HG03469 (cell line): ENCODE measurements around the gene SEMA3E.

Experiments
- ATAC-seq: cut with Tn5 transposase; IDR thresholded peaks from one replicate; pipeline ENCODE4 v1.9.1; 2021; ENCODE audit warnings: mild to moderate bottlenecking, moderate library complexity, moderate number of reproducible peaks; ENCODE audit not compliant: unreplicated experiment

Gene SEMA3E

GRCh38 chr7:83366629-83367028, 282.3 kb downstream of the SEMA3E start:
- no peak for ATAC-seq

DNA sequence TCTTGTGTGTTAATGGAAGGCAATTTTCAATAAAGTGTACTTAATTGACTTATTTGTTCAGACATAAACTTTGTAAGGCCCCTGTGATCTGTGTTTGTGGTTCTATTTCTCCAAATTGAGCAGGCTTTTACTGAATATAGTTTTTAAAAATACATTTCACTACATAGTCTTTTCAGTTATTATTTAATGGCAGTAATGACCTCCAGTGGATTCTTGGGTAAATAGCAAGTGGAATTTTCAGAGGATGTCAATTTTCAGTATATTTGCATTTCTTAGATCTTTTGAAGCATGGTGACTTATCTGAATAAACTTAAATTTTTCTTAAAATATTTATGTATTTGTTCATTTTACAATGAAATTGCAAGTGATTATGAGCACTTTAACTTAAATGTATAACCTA, 283.2 kb downstream of the SEMA3E start:
- no peak for ATAC-seq

DNA sequence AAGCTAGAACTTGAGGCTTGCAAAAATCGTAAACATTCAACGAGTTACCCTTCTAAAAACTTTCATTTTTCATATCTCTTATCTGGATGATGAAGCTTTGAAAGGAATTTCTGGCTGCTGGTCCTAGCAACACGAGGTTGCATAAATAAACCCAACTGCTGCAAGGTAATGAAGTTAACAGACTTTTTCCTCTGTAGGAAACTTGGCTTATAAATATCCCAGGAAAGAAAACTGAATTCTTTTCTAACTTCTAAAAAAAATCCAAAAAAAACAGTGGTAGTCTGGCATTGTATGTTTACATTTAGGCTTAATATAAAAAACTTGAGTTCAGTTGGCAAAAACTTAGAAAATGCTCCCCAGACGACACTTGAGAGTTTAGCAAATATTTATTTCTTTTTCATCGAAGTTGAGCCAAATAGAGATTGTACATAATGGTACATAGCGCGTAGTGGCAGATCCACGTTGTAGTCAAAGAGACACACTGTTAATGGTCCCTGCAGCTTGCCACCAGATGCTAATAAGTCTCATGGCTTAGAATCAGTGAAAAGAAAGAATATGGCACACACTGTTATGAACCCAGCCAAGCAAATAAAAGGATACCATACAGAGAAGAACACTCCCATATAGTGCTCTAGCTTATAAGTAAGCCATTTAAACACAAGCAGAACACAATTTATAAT, 285.9 kb downstream of the SEMA3E start:
- ATAC-seq, result no peak

DNA sequence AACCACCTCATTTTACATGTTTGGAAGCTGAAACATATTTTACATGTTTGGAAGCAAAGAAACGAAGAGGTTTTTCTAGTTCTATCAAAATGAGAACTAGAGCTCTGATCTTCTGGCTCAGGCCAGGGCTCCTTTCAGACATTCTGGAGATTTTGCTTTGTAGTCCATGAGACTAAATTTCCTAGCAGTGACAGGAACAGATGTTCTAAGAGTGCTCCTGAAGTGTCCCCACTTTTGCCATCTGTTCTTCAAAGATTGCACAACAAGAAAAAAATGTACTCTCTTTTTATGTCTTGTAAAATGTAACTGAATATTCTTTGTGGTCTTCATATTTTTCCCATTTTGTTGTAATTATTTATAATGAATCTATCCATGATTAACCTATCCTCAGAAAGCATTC, 289.8 kb downstream of the SEMA3E start:
- ATAC-seq, result no peak

GRCh38 chr7:83355143-83355542, 293.8 kb downstream of the SEMA3E start:
- ATAC-seq, result no peak

DNA sequence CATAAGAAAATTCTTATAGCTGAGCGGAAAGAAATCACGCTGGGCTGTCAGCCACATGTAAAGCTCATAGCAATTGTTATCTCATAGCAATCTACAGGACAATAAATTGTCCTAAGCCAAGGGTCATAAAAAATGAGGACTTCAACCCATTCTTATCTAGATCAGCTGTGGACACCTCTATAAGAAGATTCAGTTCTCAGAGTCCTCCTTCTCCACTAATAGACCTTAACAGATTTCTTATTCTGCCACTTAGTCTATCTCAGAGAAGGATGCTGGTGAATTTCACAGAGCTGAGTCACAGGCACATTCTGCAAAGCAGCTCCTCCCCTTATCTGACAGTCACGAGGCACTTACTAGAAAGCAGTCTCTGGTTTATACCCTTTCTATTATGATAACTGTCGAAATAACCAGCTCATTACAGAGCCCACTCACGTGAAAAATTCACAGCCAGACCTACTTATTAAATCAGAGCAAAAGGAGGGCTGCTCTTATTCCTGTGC, 300.9 kb downstream of the SEMA3E start:
- no peak for ATAC-seq

GRCh38 chr7:83339907-83340306, 309.0 kb downstream of the SEMA3E start:
- ATAC-seq, result no peak

DNA sequence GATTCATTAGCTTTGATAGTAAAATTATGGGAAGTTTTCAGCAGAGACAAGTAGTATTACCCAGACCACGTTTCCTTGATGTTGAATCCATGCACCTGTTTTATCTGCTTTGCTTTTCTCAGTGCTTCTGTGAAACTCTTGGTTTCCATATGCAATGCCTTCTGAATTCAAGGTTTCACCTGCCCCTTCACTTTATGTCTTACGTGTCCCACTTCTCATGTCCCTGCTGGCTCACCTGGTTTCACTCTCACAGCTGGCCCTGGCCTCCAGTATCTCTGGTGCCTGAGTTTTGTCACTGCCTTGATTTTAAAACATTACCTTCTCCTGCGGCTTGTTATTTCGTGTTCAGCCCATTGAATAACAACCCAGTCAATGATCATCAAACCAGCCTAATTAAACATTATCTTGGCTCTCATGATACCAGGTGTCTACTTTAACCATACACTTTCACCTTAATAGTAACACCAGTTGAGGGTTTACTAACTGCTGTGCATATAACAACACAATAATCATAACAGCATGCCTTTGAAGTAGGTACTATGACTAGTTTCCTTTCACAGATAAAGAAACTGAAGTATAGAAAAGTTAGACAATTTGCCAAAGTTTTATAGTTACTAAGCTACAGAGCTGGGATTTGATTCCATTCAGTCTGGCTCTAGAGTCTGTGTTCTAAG, 310.5 kb downstream of the SEMA3E start:
- ATAC-seq, result no peak

GRCh38 chr7:83337050-83337449, 311.9 kb downstream of the SEMA3E start:
- ATAC-seq, result no peak

GRCh38 chr7:83326223-83326622, 322.7 kb downstream of the SEMA3E start:
- no peak for ATAC-seq

- ATAC-seq, result no peak
Observed at GRCh38 chr7:83325083-83325482, 323.9 kb downstream of the SEMA3E start.

- no peak for ATAC-seq
Observed at GRCh38 chr7:83324596-83324995, 324.3 kb downstream of the SEMA3E start.

DNA sequence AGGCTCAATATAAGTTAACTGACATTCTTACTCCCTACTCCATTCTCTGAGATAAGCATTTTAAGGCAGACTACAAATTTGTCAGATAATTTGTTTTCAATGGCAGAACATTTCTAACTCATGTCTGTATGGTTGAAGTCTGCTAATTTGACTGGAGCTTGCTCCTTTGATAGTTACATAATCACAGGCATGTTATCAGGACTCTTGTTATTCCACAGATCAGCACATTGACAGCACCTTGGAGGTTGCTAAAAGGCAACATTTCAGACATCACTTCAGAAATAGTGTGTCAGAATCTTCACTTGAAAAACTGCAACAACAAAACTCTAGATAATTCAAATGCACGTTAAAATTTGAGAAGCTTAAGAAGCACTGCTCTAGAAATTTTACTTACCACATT, 327.9 kb downstream of the SEMA3E start:
- no peak for ATAC-seq

- no peak for ATAC-seq
Observed at GRCh38 chr7:83313931-83314330, 335.0 kb downstream of the SEMA3E start.
